Tibial nerve (tissue), 4 donors: ENCODE measurements around the gene GON4L.

Experiments used
- EP300 ChIP-seq, 2 donors: sonication (generic); formaldehyde crosslinking; IDR thresholded peaks; one replicate each; pipeline ENCODE4 v1.6.1; 2017; ENCODE audit warnings: antibody characterized with exemption in 2 of 2, mild to moderate bottlenecking in 1 of 2
- POLR2A ChIP-seq, 2 donors: fragments of 450-650 bp; IDR thresholded peaks; one replicate each; pipeline ENCODE4 v1.6.1; 2017; ENCODE audit warnings: antibody characterized with exemption in 2 of 2, mild to moderate bottlenecking in 2 of 2, moderate library complexity in 2 of 2
- TF ChIP-seq, protein P1 (sequence below), 5 experiments: fragments of 200-600 bp in 3 of 5; fragments of 450-650 bp in 2 of 5; sonication (generic) in 3 of 5; IDR thresholded peaks; one replicate each; pipeline ENCODE4 v1.5.1; 2016 to 2019; ENCODE audit warnings: antibody characterized with exemption in 5 of 5, mild to moderate bottlenecking in 3 of 5, moderate library complexity in 2 of 5

DNA sequence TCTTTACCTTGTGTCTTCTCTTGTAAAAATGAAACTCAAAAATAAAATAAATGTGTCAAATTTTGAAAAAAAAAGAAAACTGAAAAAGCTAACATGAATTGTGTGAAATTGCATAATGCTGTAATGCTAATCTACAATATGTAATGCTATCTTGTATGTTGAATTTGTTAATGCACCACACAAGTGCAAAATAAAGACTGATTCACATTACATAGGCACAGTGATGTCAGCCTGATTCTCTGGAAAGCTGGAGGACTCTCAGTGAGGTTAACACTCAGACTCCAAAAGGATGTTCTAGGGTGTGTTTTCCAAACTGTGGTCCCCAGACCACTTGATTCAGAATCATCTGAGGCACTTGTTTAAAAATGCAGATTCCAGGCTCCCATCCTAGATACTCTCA is 28.0 kb upstream of the GON4L start:
- TF ChIP-seq POLR2A (IDR thresholded peaks at IDR 0.05) (no peak), EP300 (IDR thresholded peaks at IDR 0.05) (no peak)
- TF ChIP-seq, protein P1, sequence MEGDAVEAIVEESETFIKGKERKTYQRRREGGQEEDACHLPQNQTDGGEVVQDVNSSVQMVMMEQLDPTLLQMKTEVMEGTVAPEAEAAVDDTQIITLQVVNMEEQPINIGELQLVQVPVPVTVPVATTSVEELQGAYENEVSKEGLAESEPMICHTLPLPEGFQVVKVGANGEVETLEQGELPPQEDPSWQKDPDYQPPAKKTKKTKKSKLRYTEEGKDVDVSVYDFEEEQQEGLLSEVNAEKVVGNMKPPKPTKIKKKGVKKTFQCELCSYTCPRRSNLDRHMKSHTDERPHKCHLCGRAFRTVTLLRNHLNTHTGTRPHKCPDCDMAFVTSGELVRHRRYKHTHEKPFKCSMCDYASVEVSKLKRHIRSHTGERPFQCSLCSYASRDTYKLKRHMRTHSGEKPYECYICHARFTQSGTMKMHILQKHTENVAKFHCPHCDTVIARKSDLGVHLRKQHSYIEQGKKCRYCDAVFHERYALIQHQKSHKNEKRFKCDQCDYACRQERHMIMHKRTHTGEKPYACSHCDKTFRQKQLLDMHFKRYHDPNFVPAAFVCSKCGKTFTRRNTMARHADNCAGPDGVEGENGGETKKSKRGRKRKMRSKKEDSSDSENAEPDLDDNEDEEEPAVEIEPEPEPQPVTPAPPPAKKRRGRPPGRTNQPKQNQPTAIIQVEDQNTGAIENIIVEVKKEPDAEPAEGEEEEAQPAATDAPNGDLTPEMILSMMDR (IDR thresholded peaks at IDR 0.05): no peak
